ENCODE data around the gene RHEB. TPM values are rescaled to one million over a fixed set of nuclear protein-coding genes. Genes with fewer than 3 reads are reported as not detected.

Gene RHEB
- total RNA-seq, 1 experiment from 2014 or later, result 87.0 TPM

DNA sequence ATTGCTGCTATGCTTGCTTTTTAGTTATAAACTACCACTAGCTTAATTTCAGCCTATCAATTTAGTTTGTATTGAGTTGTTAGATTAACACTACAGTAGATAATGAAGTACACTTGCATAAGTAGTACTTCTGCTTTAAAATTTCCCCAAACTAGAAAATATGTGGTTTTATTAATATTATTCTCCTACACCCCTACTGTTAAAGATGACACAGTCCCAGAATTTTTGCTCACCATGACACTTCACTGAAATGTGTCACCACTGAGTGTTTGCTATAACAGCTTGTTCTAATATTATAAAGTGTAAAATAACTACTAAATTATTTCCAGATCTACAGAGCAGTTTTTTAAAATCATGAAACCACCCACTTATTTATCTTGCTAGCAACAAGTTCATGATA is 31.6 kb downstream of the RHEB start:
- Histone ChIP-seq H3K4me3 (ENCODE audit: low read length) (no peak overlapping the region), H3K36me3 (ENCODE audit: low read depth, low read length) (peaks cover 63% of the 10 kb centered on the region), H3K9me2 (replicated peaks; ENCODE audit: low read length) (no peaks in the 10 kb centered on the region), H2AFZ (ENCODE audit: low read length) (no peak overlapping the region), H3F3A (ENCODE audit: low read length, unreplicated experiment) (no peaks in the 10 kb centered on the region), H3K27me3 (ENCODE audit: low read length) (no peaks in the 10 kb centered on the region), H3K4me2 (ENCODE audit: low read length) (no peak overlapping the region), H3K9ac (ENCODE audit: low read length) (no peak overlapping the region), H3K4me1 (ENCODE audit: insufficient read depth, low read length) (peaks cover 33% of the 10 kb centered on the region), H3K79me2 (ENCODE audit: low read length) (peaks cover 93% of the 10 kb centered on the region), H4K20me1 (ENCODE audit: low read length) (peaks cover 13% of the 10 kb centered on the region), H3K9me3 (ENCODE audit: low read length) (no peaks in the 10 kb centered on the region), H3K27ac (ENCODE audit: low read length) (no peak overlapping the region)
- no TSS peak for BruUV-seq (replicated peaks)
- ATAC-seq, result no peak
- DNase-seq, result no peak
- intact Hi-C loops (cut with micrococcal nuclease), result no loop called here
- ChIA-PET CTCF (no interaction called here), POLR2A (ENCODE audit: unreplicated experiment) (no interaction called here)
- TF ChIP-seq EZH2 (IDR thresholded peaks at IDR 0.05; ENCODE audit: low read length, unreplicated experiment) (no peak), EZH2phosphoT487 (IDR thresholded peaks at IDR 0.05; ENCODE audit: borderline replicate concordance, low read length) (no peak)
- TF ChIP-seq, protein P1, sequence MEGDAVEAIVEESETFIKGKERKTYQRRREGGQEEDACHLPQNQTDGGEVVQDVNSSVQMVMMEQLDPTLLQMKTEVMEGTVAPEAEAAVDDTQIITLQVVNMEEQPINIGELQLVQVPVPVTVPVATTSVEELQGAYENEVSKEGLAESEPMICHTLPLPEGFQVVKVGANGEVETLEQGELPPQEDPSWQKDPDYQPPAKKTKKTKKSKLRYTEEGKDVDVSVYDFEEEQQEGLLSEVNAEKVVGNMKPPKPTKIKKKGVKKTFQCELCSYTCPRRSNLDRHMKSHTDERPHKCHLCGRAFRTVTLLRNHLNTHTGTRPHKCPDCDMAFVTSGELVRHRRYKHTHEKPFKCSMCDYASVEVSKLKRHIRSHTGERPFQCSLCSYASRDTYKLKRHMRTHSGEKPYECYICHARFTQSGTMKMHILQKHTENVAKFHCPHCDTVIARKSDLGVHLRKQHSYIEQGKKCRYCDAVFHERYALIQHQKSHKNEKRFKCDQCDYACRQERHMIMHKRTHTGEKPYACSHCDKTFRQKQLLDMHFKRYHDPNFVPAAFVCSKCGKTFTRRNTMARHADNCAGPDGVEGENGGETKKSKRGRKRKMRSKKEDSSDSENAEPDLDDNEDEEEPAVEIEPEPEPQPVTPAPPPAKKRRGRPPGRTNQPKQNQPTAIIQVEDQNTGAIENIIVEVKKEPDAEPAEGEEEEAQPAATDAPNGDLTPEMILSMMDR (conservative IDR thresholded peaks at IDR 0.05; ENCODE audit: low read depth, low read length), result no peak

DNA sequence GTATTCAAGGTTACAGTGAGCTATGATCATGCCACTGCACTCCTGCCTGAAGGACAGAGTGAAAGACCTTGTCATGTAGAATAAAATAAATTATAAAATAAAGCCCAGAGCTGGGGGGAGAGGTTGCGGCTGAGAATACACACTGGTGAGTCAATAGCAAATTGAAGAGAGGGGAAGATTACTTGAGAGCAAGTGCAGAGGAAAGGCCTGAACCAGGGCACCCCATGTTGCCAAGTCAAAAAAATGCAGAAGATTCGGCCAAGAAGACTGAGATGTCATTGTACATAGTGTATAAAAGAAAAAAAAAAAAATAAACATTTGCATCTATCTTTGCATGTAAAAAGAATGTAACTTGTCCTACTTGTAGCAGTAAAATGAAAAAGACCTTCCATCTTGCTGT is 32.5 kb downstream of the RHEB start:
- peaks cover 27% of the 10 kb centered on the region for H3K4me1 ChIP-seq (ENCODE audit: insufficient read depth, low read length)
- peaks cover 70% of the 10 kb centered on the region for H3K36me3 ChIP-seq (ENCODE audit: low read depth, low read length)
- no peak overlapping the region for H3K27ac ChIP-seq (ENCODE audit: low read length)
- peaks cover 93% of the 10 kb centered on the region for H3K79me2 ChIP-seq (ENCODE audit: low read length)
- ATAC-seq (no peak), DNase-seq (no peak)
- no peak overlapping the region for H3K9ac ChIP-seq (ENCODE audit: low read length)
- no peaks in the 10 kb centered on the region for H3K9me2 ChIP-seq (replicated peaks; ENCODE audit: low read length)
- H2AFZ ChIP-seq (ENCODE audit: low read length), result no peak overlapping the region
- TF ChIP-seq EZH2 (IDR thresholded peaks at IDR 0.05; ENCODE audit: low read length, unreplicated experiment), result no peak
- TF ChIP-seq, protein P1 (conservative IDR thresholded peaks at IDR 0.05; ENCODE audit: low read depth, low read length), result no peak
- TF ChIP-seq EZH2phosphoT487 (IDR thresholded peaks at IDR 0.05; ENCODE audit: borderline replicate concordance, low read length), result no peak
- H3K9me3 ChIP-seq (ENCODE audit: low read length), result no peaks in the 10 kb centered on the region
- peaks cover 12% of the 10 kb centered on the region; the same call in 1 of the 2 replicates for H4K20me1 ChIP-seq (ENCODE audit: low read length)
- H3K27me3 ChIP-seq (ENCODE audit: low read length), result no peaks in the 10 kb centered on the region
- no peaks in the 10 kb centered on the region for H3F3A ChIP-seq (ENCODE audit: low read length, unreplicated experiment)
- intact Hi-C loops (cut with micrococcal nuclease), result no loop called here
- ChIA-PET POLR2A (ENCODE audit: unreplicated experiment) (no interaction called here), CTCF (no interaction called here)
- no TSS peak for BruUV-seq (replicated peaks)
- no peak overlapping the region for H3K4me3 ChIP-seq (ENCODE audit: low read length)
- no peak overlapping the region for H3K4me2 ChIP-seq (ENCODE audit: low read length)

DNA sequence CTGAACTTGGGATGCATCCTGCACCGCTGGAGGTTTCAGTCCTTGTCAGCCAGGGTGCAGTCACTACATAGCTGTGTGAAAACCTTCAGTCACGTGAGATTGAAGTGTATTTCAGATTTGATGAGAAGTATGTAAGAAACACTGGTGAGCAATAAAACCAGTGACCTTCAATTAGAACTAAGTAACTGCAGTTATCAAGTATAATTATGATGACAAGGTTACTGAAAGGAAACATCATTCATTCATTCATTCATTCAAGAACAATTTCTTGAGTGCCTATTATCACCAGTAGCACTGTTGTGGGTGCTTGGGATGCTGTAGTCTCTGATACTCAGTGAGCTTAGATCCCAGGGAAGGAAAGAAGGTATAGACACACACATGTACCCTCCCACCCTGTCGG is 33.6 kb downstream of the RHEB start:
- no TSS peak for BruUV-seq (replicated peaks)
- ATAC-seq (no peak), DNase-seq (no peak)
- peaks cover 18% of the 10 kb centered on the region for H3K4me1 ChIP-seq (ENCODE audit: insufficient read depth, low read length)
- H3K4me3 ChIP-seq (ENCODE audit: low read length), result no peak overlapping the region
- H4K20me1 ChIP-seq (ENCODE audit: low read length), result peaks cover 15% of the 10 kb centered on the region; the same call in 1 of the 2 replicates
- peaks cover 78% of the 10 kb centered on the region for H3K36me3 ChIP-seq (ENCODE audit: low read depth, low read length)
- H2AFZ ChIP-seq (ENCODE audit: low read length), result no peak overlapping the region
- no peaks in the 10 kb centered on the region for H3K9me3 ChIP-seq (ENCODE audit: low read length)
- CTCF ChIA-PET, result interaction anchor here (0.7 kb wide), 1 partner anchor 114 kb away, joined by 3 read pairs; no protein-coding TSS in a partner anchor
- no peak overlapping the region for H3K4me2 ChIP-seq (ENCODE audit: low read length)
- H3K27ac ChIP-seq (ENCODE audit: low read length), result no peak overlapping the region
- H3K9ac ChIP-seq (ENCODE audit: low read length), result no peak overlapping the region
- intact Hi-C loops (cut with micrococcal nuclease), result no loop called here
- H3K9me2 ChIP-seq (replicated peaks; ENCODE audit: low read length), result no peaks in the 10 kb centered on the region
- H3F3A ChIP-seq (ENCODE audit: low read length, unreplicated experiment), result no peaks in the 10 kb centered on the region
- TF ChIP-seq EZH2 (IDR thresholded peaks at IDR 0.05; ENCODE audit: low read length, unreplicated experiment), result no peak
- no peak for TF ChIP-seq EZH2phosphoT487 (IDR thresholded peaks at IDR 0.05; ENCODE audit: borderline replicate concordance, low read length)
- peaks cover 93% of the 10 kb centered on the region for H3K79me2 ChIP-seq (ENCODE audit: low read length)
- H3K27me3 ChIP-seq (ENCODE audit: low read length), result no peaks in the 10 kb centered on the region
- POLR2A ChIA-PET (ENCODE audit: unreplicated experiment), result no interaction called here

Data from PC-3 (cell line).